ENCODE data around the gene SMIM35.
"Not testable (repeated sequence)": the region's sequence is repeated elsewhere in the genome, so short reads cannot be mapped to it uniquely, and the experiment has no call there.

The SMIM35 gene

GRCh38 chr11:118017631-118018315 lies 69.0 kb downstream of the SMIM35 start:
- FAIRE-seq = no peak

- no peak for FAIRE-seq
These were observed 69.7 kb downstream of the SMIM35 start for GRCh38 chr11:118017111-118017510.

DNA sequence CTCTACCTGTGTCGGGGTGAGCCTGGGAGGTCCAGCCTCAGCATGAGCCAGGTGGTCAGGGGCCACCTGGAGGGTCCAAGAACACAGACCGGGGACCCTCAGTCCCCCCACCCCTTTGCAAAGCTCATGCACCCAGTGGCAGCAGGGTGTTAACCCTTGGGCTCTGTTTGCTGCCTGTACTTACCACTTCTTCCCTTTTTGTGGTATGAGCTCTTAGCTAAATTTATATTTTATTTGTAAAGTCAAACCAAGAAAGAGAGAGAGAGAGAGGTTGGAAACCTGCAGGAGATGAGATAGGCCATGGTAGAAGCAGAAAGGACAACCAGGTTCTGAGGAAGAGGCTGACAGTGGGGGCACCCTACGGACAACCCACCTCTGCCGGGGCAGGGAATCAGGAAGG lies 70.7 kb downstream of the SMIM35 start:
- no peak for FAIRE-seq

GRCh38 chr11:118015385-118015841 lies 71.3 kb downstream of the SMIM35 start:
- no peak for FAIRE-seq

DNA sequence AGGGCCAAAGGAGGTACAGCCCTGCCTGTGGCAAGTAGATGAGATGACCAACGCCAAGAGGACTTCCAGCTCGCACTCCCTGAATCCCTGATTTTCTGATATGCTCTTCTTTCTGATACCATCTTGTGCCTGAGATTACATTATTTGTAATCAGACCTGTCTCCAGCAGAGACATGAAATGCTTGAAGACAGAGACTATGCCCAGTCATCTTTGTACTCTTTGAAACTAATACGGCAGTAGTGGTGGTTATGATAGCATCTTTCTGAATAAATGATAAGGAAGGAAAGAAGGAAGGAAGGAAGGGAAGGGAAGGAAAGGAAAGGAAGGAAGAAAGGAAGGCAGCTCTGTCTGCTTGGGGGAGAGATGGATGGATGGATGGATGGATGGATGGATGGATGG lies 72.7 kb downstream of the SMIM35 start:
- FAIRE-seq = no peak

- FAIRE-seq = no peak
These were observed 74.6 kb downstream of the SMIM35 start for GRCh38 chr11:118012083-118012669.

DNA sequence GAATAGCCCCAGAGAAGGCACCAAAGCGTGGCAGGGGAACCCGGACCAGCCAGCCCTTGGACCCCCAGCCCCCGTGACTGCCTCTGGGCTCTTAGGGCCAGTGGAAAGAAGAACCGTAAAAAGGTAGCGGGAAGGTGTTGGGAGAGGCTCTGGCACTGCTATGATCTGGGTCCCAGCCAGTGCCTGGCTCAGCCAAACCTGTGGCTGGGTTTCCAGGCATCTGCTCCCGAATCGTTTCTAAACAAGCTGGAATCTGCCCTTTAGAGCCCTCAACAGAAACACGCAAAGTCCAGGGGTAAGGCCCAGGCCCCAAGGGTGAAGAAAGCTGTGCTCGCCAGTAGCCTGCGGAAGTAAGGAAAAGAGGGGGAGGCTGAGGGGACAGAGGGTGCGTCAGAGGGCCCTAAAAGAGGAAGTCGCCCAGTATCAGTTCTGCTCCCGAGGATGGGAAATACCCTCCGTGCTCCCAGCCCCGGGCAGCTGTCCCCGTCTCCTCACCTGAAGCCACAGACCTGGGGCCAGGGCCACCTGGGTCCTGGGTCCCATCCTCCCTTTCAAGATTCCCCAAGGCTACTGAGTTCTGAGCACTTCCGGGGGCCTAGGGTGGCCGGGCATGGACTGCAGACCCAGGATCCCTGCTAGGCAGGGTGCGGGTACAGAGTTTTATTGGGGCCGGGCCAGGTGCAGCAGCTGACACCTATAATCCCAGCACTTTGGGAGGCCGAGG lies 75.9 kb downstream of the SMIM35 start:
- FAIRE-seq = no peak

DNA sequence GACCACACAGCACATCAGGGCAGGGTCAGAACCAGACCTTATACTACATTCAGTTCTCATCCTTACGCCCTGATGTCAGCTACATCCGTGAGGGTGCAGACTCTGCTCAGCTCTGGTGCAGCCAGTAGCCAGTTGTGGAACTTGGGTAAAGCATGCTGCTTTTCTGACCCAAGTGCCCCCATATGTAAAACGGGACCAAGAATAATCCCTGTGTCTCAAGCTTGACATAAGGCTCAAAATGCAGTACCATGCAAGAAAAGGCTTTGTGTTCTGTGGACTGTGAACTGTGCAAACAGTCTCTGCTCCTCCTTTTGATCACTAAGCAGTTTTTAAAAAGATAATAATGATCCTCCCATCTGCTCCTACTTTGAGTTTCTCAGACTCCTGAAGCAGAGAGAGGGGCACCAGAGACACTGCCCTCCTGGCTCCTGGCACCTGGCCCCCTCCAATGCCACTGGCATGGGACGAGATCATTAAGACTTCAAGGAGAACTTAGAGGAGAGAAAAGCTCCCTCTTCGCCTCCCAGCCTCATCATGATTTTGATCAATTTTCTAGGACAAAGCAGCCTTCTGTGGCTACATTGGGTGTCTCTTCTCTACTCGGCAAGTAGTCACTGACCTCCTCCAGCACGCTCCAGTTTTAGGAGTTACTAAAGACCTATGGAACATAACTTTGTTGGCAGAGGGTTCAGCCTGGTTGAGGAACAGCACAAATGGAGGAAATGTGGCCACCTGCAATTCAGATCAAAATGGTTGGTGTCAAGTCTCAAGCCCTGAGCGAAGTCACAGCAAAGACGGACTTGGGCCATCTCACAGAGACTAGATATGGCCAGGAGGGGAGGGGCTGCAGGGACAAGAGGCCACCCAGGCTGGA lies 76.7 kb downstream of the SMIM35 start:
- FAIRE-seq = no peak

- FAIRE-seq = no peak
These were observed 78.4 kb downstream of the SMIM35 start for GRCh38 chr11:118008271-118008911.

DNA sequence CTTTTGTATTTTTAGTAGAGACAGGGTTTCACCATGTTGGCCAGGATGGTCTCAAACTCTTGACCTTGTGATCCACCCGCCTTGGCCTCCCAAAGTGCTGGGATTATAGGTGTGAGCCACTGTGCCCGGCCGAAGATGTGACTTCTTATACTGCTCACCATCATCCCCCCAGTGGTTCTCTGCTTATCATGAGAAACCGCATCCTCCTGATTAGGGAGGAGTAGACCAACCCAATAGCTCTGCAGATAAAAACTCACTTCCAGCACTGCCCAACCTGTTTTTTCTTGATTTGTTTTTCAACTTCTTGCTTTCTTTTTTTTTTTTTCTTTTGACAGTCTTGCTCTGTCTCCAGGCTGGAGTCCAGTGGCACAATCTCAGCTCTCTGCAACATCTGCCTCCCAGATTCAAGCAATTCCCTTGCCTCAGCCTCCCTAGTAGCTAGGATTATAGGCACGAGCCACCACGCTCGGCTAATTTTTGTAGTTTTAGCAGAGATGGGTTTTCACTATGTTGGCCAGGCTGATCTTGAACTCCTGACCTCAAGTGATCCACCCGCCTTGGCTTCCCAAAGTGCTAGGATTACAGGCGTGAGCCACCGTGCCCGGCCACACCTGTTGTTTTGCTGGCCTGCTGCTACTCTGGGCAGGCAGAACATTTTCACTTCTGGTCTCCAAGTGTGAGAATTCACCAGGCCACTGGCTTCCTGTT lies 79.0 kb downstream of the SMIM35 start:
- not testable (repeated sequence) for FAIRE-seq

- no peak for FAIRE-seq
These were observed 79.7 kb downstream of the SMIM35 start for GRCh38 chr11:118007040-118007439.

- no peak for FAIRE-seq
These were observed 80.6 kb downstream of the SMIM35 start for GRCh38 chr11:118006153-118006534.

DNA sequence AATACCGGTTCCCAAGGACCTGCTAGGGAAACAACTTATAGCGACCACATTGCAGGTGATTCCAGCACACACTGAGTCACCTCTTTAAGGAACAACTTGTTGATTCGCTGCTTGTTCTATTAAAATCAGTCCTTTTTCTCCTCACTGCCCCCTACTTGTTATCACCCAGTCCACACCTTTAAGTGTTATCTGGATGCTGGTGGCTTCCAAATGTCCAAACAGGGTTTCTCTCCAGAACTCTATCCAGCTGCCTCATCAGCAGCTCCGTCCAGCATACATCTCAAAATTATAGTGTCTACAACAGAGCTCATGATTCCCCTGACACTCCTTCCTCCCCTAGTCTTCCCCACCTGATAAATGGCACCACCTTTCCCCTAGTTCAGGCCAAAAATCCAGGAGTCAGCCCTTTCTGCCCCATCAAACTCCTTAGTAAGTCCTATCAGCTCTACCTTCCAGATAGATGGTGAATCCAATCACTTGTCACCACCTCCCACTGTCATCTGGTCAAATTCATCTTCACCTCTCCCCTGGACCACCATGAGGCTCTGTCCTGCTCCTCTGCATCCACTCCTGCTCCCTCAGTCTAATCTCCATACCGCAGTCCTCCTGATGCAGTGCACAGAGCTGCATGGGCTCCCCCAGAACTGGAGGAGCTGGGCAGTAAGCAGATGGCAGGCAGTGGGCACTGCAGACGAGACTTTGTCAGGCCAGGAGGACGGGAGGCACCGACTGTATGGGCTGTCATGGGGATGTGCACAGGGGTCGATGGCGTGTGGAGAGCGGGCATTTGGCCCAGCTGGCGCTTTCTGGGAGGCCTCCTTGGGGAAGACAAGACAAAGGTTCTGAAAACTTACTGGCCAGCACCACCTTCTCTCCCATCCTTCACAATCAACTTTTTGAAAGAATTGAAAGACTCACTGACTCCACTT lies 81.3 kb downstream of the SMIM35 start:
- FAIRE-seq = no peak

DNA sequence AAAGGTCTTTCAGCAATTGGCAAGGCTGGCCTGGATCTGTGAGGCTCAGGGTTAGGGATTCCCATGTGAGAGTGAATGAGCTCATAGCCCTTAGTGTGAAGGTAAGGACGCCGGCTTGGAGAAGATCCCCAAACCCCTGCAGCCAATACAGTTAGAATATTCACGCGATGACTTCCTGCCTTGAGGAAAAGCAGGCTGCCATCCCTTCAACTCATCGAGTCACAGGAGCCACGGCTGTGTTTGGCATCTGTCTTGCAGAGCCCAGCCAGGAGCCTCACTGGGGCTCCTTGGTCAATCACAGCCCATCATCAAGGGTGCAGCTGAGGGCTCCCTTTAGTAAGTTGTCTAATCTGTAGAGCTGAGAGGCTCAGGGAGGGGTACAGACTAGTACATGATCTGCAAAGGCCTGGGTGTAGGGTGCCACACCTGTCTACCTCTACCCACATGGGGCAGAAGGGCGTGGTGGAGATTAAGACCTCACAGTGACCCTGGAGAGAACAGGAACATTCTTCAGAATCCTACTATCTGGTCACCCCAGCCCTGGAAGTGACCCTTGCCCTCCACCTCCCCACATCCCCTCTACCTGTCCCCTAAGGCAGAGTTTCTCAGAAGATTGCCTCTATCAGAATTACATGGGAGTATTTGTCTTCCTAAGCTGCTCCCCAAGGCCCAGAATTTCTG lies 82.1 kb downstream of the SMIM35 start:
- FAIRE-seq = no peak

- FAIRE-seq = no peak
These were observed 83.3 kb downstream of the SMIM35 start for GRCh38 chr11:118003456-118003855.

DNA sequence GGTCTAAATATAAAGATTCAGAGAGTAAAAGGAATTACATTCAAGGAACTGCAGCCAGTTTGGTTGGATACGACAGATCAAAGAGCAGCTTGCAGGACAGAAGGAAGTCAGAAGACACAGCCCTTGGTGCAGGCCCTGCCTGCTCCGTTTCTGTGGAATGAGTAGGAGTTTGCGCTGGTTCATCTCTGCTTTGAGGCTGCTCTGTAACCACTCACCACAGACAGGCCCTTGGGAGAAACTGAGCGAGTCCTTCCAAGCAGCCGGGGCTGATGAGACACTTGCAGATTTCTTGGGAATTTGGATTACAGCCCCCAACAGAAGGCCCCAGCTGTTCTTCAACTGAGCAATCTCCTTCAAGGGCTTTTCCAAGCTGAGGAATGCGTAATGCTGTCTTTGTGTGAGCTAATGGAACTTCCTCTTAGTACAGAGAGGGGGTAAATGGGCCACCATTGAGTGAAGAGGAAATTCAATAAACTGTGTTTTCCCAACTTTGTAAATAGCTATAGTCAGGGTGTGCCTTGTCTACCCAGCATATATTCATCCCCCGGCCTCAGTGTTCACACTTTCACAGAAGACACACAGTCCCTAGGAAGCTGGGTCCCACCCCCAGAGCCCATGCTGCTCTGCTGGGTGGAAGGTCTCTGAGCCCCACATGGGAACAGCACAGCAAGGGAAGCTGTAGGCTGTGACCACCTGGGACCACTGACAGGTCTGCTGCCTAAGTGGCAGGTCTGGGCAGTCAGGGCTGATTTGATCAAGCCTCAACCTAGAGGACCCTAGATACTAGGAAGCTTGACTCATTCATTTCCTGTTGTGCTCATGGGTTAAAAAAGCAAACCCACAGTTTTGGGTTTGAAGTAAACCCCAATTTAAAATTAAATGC lies 84.0 kb downstream of the SMIM35 start:
- FAIRE-seq = no peak

- FAIRE-seq = no peak
These were observed 84.7 kb downstream of the SMIM35 start for GRCh38 chr11:118002010-118002540.

DNA sequence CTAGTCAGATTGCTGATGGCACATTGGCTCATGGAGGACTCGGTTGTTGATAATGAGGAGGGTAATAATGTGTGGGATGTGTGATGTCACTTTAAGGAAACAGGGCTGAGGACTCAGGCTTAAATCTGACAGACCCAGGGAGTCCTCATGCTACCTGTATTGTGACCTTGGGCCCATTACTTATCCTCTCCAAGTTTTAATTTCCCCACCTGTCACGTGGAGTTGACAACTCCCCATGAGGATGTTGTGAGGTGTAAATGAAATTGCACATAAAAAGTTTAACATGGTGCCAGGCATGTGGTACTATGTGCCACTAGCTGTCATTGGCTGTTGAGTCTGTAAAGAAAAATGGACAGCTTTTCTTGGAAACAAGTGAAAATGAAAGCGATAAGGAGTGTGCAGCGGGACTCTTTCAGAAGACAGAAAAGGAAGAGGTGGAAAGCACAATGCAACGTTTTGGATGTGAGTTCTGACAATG lies 85.2 kb downstream of the SMIM35 start:
- no peak for FAIRE-seq

- no peak for FAIRE-seq
These were observed 85.9 kb downstream of the SMIM35 start for GRCh38 chr11:118000850-118001228.
